ENCODE data around the gene LAG3. TPM values are rescaled to one million over a fixed set of nuclear protein-coding genes. Genes with fewer than 3 reads are reported as not detected.

LAG3 gene
- polyA plus RNA-seq, 1 donor: 0.80 TPM

DNA sequence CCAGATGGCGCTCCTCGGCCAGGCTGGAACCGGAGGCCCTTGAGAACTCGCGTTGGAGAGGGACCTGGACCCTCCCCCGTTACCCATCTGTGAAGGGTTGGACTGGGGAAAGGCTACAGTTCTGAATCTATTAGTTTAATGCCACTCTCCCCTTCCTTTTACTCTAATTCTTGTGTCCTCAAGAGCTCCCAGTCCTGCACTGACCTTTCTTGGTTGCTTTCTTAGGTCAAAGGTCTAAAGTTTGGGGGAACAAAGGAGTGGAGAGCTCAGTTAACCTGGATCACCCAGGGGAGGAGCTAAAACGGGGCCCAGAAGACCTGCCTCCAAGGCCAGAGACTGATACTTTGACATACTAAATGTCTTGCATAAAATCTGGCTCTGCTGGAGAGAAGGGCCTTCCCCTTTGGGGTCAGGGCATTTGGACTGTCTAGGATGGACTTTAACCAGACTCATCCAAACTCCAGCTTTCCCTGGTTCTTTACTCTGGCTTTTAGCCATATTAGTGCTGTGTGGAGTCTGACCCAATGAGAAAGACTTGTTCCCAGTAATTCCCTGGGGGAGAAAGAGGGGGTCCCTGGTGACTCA lies 18.5 kb upstream of the LAG3 start:
- DNase-seq: no peak

DNA sequence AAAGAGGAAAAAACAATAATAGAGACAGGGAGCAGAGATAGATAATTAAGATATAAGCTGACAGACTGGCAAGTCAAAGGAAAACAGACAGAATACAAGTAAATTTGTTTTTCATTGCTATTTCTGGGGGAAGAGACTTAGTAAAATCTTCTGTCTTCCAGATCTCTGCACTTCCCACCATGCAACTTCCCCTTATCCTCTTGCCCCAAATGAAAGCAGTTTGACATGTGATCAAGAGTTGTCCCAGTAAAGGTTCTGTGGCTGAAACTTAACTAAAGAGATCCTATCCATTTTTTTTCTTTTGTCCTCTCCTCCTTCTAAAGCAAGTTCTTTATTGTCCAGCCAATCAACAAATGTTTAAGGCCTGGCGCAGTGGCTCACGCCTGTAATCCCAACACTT lies 17.9 kb upstream of the LAG3 start:
- DNase-seq: no peak

DNA sequence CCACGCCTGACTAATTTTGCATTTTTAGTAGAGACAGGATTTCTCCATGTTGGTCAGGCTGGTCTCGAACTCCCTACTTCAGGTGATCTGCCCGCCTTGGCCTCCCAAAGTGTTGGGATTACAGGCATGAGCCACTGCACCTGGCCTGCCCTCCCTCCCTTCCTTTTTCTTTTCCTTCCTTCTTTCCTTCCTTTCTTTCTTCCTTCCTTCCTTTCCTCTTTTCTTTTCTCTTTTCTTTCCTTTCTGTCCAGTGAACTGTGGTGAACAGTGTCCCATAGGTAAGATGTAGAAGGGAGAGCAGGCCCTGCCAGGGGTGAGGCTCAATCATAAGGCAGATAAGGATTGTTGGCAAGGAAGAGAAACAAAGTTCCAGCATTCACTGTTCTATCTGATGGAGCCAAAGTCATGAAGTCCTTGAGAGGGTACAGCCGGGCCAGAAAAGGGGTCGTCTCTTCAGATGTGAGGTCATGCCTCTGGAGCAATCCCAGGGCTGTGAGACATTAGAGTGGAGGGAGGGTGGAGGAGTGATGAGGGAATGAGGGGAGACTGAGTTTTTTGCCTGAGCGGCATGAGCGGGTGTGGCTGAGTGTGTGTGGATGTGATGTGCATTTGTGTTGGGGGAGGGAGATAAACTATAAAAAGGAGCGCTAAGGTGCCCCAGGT lies 15.2 kb upstream of the LAG3 start:
- DNase-seq: no peak

DNA sequence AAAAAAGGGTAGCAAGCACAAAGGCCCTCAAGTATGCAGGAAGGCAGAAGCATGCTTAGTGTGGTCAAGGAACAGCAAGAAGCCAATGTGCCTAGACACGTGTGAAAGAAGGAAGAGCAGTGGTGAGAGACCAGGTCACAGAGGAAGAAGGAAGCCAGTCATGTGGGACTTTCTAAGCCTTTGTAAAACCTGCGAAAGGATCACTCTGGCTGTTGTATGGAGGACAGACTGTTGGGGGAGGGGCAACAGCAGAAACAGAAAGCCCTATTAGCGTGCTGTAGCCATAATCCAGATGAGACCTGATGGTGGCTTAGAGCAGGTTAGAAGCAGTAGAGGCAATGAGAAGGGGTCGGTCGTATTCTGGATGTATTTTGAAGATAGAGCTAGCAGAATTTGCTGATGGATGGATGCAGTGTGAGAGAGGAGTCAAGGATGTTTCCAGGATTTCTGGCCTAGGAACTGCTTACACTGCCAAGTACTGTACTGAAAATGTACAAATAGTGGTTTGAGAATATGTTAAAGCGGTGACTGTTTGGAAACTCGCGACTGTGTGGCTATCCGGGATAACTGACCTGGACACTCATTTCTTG lies 13.7 kb upstream of the LAG3 start:
- DNase-seq: no peak

DNA sequence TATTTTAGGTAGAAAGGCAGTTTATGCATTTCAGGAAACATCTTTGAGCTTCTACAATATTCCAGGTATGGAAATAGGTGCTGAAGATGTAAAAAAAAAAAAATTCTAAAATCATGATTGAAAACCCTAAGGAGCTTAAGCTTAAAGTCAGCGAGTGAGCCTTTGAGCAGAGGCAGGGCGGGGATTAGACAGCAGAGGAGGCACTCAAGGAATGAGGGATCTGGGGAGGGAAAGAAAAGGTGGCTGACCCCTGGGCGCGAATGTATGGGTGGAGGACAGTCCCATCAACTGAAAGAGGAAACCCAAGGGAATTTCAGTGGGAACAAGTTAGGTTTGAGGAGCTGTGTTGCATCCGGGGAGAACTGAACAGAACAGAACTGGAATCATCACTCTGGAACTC lies 12.6 kb upstream of the LAG3 start:
- DNase-seq: no peak

DNA sequence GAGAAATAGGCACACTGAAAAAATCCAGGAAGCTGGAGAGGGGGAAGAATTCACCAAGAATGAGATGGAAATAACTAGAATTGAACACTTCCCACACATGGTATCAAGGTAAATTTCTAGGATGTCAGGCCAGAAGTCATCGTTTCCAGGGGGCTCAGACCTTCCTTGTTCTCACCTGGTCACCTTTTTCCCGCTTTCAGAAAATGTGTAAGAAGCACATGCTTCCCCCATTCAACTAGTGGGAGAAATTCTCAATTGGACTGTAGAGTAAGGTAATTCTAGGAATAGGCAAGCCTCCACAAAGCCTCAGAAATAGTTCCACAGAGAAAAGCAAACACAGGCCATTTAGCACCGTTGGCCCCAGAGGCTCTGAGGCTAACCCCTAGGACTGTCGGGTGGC lies 8.9 kb upstream of the LAG3 start:
- no peak for DNase-seq

DNA sequence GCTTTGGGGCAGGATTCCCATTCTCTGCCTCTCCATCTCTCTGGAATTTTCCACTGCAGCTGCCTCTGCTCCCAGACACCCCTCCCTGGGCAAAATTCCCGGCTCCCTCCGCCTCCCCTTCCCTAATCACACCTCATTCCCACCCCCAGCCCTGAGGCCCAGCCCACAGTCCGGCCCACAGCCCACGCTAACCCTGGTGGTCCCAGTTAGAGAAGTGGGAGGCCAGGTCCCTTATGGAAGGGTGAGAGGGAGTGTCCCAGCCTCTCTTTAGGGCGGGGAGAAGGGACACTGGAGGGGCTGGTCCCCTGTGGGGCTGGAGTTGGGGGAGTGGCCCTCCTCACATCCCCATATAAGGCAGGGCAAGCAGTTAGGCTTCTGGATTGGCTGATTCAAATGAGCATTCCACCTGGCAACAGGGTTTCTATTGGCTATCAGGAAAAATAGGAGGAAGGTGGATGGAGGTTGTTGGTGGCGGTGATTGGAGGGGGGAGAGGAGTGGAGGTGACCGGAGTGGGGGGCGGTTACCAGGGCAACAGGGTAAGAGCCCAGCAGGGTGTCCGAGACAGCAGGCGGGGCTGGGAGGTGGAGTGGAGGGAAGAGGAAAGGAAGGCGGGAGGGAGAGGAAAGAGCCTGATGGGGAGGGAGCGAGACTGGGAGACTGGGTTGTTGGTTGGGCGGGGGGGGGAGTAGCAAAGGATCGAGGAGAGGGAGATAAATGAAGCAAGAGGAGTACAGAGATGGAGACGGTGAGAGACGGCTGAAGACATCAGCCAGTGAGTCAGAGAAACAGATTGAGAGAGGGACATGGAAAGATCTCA lies 8.1 kb upstream of the LAG3 start:
- DNase-seq: peak; percentile 97

DNA sequence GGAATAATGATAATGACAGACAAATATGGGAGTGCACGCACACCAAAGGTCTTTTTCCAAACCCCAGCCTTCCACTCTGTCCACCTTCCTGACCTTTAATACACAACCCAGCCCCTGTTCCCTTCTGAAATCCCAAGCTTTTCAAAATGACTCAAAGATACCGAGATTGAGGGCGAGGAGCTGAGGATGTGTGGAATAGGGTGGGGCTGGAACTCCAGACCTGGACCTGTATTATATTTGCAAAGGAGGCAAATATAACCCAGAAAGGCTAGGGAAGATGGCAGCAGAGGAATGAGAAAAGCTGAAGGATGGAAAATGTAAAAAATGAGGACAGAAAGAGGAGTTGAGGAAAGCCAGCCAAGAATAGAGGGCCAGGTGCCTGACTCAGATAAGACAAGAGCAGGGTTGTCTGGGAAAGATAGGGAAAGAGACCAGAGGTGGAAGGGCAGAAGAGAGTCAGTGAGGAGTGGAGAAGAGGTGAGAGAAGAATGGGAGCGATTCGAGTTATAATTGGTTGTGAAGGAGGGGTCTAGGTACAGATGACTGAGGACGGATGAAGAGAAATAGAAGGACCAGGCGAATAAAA lies 7.2 kb upstream of the LAG3 start:
- DNase-seq: no peak

DNA sequence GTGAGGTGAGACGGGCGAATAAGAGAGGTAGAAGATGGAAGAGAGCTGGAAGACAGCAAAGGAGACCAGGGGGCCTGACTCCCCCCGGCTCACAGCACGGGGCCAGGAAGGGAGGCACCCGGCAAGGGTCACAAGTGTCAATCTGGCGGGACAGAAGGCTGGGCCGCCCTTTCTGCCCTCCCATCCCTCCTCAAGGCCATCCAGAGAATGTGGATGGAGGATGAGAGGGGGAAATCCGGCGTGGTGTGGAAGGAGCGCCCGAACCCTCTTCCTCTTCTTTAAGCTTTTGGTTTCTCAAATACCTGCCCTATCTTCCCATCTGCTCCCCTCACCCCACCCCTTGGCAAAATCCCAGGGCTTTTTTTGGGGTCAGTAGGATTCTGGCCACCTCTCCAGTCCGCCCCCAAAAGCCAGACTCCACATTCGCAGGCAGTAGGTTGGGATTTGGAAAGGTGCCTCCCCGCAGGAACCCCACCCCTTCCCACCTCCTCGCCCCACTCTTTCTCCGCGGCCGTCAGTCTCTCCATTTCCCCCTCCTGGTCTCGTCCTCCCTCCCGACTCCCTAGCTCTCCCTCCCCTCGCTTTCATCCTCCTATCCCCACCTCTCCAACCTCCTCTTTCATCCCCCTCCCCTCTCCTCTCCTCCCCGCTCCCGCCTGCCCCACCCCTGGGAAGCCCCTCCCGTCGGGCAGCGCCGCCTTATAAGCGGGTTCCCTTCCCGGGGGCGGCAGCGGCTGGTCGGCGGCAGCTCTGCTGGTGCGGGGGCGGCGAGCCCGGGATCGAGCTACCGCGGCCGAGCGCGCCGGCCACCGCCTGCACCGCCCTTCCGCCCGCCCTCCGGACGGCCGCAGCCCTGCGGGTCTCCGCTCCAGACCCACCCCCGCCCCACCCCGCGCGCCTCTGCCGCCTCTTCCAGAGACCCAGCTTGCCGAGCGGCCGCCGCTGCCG lies 6.4 kb upstream of the LAG3 start, which contains the start of gene PTMS:
TSS of gene PTMS (plus strand) at position 730 of the 948 bp plus-strand sequence. CDS start 343 bp downstream, outside the sequence.
- peak; percentile 89 for DNase-seq

DNA sequence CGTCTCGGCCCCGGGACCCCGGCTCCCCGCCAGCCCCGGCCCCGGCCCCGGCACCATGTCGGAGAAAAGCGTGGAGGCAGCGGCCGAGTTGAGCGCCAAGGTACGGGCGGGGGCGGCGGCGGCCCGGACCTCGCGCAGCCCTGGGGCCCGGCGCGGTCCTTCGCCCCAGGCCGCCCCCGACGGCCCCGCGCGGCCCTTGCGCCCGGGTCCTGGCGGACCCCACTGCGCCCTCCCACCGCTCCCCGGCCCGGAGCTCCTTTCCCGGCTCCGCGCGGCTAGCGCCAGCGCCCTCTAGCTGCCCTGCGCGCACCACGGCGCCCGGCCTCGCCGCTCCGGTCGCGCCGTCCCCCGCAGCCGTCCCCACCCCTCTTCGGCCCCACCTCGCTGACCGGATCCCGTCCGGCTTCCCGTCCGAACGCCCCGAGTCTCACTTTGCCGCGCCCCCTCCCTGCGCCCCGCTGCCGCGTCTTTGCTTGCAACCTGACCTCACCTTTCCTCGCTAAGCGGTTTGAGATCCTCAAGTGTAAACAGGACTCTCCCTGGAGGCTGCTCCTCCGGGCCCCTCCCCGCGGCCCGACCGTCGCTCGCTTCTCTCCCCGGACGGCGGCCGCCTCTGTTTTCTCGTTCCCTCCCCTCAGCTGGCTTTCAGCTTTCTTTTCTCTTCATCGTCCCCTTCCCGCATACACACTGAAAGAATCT lies 5.5 kb upstream of the LAG3 start:
- DNase-seq: peak; percentile 90

DNA sequence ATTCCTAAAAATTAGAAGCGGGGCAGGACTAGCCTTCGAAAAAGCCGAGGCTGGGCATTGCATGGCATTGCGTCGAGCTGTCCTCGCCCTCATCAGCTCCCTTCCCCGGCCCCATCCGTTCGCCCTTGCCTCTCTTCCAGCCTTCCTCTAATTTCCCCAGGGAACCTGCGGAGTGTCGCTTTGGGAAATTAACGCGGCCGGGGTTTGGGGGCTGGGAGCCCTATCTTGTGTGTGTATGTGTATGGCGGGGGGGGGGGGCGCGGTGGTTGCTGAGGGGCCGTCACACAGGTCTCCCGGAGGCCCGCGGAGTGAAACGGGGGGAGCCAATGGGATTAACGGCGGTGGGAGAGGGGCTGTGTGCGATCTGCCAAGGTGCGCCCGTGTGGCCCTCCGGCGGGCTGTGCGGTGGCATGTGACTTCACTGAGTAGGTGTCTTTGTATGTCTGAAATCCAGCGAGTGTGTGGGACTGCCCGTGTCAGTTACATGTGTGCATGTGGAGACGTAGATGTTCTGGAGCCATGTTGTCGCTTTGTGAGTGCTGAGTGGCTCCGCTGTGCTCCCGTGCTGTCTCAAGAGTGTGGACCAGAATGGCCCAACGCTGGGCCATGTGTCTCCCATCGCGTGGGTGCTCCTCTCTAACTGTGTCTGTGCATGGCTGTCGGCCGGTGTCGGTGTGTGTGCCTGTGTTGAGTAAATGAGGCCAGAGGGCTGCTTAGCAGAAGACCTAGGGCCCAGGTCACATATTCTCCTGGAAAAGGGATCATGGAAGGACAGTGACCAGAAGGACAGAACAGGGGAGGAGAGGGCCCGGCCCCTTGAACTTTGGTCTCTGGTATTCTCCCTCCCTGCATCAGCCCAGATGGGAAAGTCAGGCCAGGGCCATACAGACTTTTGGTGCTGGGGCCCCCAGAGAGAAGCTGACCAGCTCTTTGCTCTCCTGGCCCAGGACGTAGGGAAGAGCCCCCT lies 4.7 kb upstream of the LAG3 start:
- no peak for DNase-seq

DNA sequence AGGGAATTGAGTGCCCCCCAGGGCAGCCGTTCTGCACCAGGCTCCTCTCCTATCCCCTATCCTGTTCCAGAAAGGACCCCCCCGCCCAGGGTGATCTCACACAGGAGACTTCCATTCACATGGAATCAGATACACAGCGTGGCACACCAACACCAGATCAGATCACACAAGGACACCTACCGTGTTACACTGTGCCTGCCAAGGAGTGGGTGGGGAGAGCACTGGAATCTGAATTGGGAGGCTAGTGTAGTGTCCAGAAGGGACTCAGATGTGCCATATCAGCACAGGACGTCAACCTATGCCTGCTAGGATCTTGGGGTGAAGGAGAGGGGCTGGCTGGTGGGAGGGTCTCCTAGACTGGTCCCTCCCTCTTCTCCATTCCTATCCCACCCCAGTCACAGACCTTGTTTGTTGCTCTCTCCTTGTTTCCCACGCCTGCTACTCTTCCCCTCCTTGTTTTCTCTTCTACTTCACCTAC lies 3.8 kb upstream of the LAG3 start:
- DNase-seq: no peak

DNA sequence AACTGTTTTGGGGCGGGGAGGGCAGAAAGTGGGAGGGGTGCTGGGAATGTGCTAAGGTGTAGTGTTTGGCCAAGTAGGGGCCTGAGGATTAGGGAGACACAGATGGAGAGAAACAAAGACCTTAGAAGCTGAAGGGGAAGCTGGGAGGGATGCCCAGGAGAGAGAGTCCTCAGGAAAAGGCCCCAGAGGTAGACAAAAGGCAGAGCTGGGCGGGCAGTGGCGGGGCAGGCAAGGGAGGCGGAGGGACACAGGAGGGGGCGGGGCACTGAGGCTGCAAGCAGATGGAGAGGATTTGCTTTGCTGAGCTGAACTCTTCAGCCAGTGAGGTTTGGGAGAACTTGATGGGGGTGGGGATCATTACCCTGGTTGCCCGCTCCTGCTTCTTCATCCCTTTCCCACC lies 3.3 kb upstream of the LAG3 start:
- peak; percentile 51 for DNase-seq

DNA sequence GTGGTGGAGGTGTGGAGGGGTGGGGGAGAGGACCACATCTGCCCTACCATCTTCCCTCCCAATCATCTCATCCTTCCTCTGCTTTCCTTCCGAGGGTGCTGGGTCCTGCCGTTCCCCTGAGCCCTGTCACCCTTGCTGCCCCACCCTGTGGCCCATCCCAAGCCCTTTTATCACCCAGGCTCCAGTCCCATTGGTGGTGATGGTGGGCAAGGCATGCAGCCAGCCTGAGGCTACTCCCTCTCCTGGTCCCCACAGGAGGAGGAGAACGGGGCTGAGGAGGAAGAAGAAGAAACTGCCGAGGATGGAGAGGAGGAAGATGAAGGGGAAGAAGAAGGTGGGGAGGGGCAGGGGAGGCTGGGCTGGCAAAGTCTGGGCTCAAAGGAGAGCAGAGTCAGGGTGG lies 2.7 kb upstream of the LAG3 start:
- DNase-seq: no peak

DNA sequence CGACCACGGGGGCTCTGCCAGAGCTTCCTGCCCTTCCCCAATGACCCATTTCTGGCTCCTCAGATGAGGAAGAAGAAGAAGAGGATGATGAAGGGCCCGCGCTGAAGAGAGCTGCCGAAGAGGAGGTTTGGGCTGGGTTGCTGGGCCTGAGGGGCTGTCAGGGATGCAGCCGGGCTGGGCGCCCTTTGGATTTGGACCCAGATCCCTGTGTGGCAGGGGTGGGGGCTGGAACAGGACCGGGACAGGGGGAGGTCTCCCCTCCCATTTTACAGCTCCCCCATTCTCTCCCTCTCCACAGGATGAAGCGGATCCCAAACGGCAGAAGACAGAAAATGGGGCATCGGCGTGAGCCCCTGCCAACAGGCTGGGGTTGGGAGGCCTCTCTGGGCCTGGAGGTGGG lies 2.2 kb upstream of the LAG3 start:
- DNase-seq: no peak

DNA sequence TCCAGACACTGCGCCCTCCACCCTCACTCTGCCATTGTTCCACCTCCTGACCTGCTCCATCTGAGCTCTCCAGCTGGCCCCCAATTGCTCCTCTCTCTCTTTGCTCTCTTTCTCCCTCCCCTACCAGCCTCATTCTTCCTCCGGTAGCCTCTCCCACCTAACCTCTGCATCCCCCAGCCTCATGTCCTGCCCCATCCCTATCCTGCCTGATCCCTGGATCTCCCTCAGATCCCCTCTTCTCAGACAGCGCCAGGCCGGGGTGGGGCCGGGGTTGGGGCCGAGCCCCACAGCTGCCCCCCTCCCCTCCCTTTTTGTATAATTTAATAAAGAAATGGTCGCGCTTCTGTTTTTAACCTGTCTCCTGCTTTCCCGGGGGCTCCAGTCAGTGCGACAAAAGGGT lies 1.7 kb upstream of the LAG3 start:
- DNase-seq: no peak

DNA sequence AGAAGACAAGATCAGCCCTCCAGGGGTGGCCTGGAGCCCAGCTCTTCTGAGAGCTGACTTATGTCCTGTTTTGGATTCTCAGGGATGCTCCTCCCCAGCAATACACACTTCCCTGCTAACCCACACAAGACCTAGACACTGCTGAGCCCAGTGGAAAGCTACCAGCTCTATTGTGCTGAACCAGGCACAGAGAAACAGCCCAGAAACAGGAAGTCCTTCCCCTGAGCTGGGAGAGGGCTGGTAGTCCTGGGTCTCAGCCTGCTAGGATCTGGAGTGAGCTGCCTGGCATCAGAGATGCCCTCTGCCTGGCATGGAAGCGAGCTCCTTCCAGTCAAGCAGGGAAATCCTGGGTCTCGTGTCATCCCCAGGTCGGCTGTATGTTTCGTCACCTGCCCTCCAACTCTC lies 1.2 kb upstream of the LAG3 start:
- DNase-seq: no peak

DNA sequence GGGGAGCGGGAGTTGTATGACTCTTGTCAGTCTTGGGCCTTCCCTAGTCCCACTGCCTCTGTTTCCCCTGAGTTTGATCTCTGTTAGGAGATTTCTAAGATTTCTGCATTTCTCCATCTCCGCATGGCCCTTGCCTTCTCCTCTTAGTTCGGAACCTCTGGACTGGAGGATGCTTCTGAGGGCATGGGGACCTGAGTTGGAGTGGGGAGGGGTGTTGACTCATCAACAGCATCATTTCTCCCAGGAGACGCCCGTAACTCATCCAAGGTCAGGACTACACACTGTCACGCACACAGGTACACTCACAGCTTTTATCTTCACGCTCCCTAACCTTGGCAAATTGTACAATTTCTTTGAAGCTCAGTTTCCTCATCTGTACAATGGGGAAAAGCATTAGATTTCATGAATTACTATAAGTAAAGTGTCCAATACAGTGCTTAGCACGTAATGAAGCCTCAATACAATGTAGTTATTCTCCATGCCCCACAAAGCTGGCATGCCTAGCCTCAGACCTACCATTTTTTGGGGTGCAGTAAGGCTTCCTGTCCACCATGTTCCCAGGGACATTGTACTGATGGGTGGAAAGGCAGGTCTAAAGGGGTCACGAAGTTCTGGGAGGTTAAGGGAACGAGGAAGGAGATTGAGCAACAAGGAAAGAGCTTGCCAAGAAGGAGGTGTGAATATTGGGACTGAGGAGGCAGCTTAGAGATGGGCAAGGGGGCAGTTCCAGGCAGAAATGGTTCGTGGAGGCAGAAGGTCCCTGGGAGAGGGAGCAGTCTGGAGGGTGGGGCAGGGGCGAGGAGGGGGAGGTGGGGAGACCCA lies 600 bp upstream of the LAG3 start:
- no peak for DNase-seq
